K562 (cell line): Measurements from ENCODE around the gene SHTN1. TPM values are rescaled to one million over a fixed set of nuclear protein-coding genes. Genes with fewer than 3 reads are reported as not detected.

Experiments used
- CBFB ChIP-seq: sonication (generic); formaldehyde crosslinking; IDR thresholded peaks from 2 replicates; pipeline ENCODE4 v1.4.0; 2020; ENCODE audit warnings: mild to moderate bottlenecking, missing genetic modification reagents
- ETV6 ChIP-seq, 3 experiments: fragments of 150-350 bp in 1 of 3; sonication (generic) in 1 of 3; formaldehyde crosslinking in 1 of 3; IDR thresholded peaks; 2 replicates each; pipeline versions ENCODE4 v1.6.1 to v1.8.0; 2014 to 2022; ENCODE audit warnings: borderline replicate concordance in 2 of 3, low read depth in 2 of 3, antibody characterized with exemption in 1 of 3, low read length in 1 of 3, mild to moderate bottlenecking in 1 of 3, missing genetic modification reagents in 1 of 3
- HNRNPUL1 ChIP-seq: fragments of 200-400 bp; formaldehyde crosslinking; IDR thresholded peaks from 2 replicates; pipeline ENCODE4 v1.6.1; 2017; ENCODE audit warnings: low read length
- NFATC3 ChIP-seq: fragments of 450-650 bp; IDR thresholded peaks from 2 replicates; pipeline ENCODE4 v1.6.1; 2017; ENCODE audit warnings: mild to moderate bottlenecking
- ZBTB40 ChIP-seq, 2 experiments: fragments of 450-650 bp in 1 of 2; sonication (generic) in 1 of 2; formaldehyde crosslinking in 1 of 2; IDR thresholded peaks; 2 replicates each; pipeline versions ENCODE4 v1.7.1 to v1.9.0; 2016 to 2022; ENCODE audit warnings: inconsistent platforms in 1 of 2, mild to moderate bottlenecking in 1 of 2, missing genetic modification reagents in 1 of 2
- ZNF740 ChIP-seq, 3 experiments: fragments of 200-800 bp in 1 of 3; sonication (Bioruptor generic) in 1 of 3; sonication (generic) in 1 of 3; formaldehyde crosslinking in 1 of 3; IDR thresholded peaks; 2 replicates each; pipeline versions ENCODE4 v1.6.1 to v1.8.0; 2016 to 2022; ENCODE audit warnings: mild to moderate bottlenecking in 2 of 3, missing compliant biosample characterization in 2 of 3, missing genetic modification characterization in 2 of 3, missing genetic modification reagents in 1 of 3
- polyA plus RNA-seq, 8 experiments: library from polyadenylated mRNA; depleted of rRNA in 4 of 8; stranded (reverse) in 5 of 8; unstranded in 3 of 8; fragments of >200 nt; fragmentation: Nextera tagmentation in 2 of 8; fragmentation: Illumina TruSeq in 1 of 8; extraction: Ambion mirVana in 2 of 8; extraction: Trizol in 1 of 8; gene quantifications; 2 replicates each; pipeline versions ENCODE4 v1.2.1 to v1.2.3, GENCODE V29; 2011 to 2014; ENCODE audit warnings: inconsistent platforms in 1 of 8, missing spikeins in 1 of 8
- total RNA-seq, 7 experiments: library from RNA; depleted of rRNA in 6 of 7; stranded (reverse); fragments of >200 nt in 6 of 7; fragmentation: Illumina TruSeq in 2 of 7; extraction: Trizol in 2 of 7; gene quantifications; 2 replicates each; pipeline versions ENCODE4 v1.2.1 to v1.2.3, GENCODE V29; 2011 to 2021; ENCODE audit warnings: low replicate concordance in 1 of 7
- TF ChIP-seq, protein P1 (sequence below): sonication (generic); formaldehyde crosslinking; IDR thresholded peaks from 2 replicates; pipeline ENCODE4 v1.8.0; 2022; ENCODE audit warnings: mild to moderate bottlenecking, missing genetic modification reagents
- TF ChIP-seq, protein P2 (sequence below): fragments of 450-650 bp; IDR thresholded peaks from 2 replicates; pipeline ENCODE4 v1.6.1; 2017; ENCODE audit warnings: antibody characterized with exemption, mild to moderate bottlenecking

SHTN1 gene
- total and polyA plus RNA-seq, 9 of the 15 experiments (the other 6 are each of a cell fraction or from before 2014, with no cell fraction given) = 5.4 to 21.3 (median 13.3) TPM

DNA sequence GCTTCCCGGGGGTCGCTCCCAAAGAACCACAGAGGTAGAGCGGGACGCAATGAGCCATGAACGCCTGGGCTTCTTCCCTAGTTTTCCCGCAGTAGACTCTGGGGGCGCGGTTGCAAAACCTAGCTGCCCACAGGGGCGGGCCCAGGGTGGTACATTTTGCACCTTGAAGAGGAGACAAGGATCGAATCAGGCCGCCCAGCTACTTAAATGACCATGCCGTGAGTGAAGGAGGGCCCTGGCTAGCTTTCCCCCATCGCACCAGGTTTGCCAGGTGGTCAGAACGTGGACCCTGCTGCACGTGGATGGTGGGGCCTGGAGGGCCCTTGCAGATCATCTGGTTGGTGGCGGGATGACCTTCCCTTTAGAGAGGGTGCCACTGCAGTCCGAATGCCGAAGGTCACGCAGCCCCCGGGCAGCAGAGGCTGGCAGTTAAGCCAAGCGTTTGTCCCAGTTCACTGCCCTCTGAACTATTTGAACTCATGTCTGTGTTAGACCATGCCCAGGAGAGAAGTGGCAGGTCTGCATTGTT lies 604 bp upstream of the SHTN1 start (continued):
- no peak for TF ChIP-seq HNRNPUL1
- 0 out of 2 replicates have a peak, but pooled peaks have one; percentile 48 for TF ChIP-seq ZNF740 (CRISPR knock-in tag; IDR thresholded peaks at IDR 0.05)
- TF ChIP-seq ZNF740 (tag; IDR thresholded peaks at IDR 0.05) = no peak
- no peak for TF ChIP-seq ZBTB40 (IDR thresholded peaks at IDR 0.05)
- 0 out of 2 replicates have a peak, but pooled peaks have one; percentile 32 for TF ChIP-seq ZBTB40 (CRISPR knock-in tag; IDR thresholded peaks at IDR 0.05)
- no peak for TF ChIP-seq CBFB (CRISPR knock-in tag)
- TF ChIP-seq, protein P1, sequence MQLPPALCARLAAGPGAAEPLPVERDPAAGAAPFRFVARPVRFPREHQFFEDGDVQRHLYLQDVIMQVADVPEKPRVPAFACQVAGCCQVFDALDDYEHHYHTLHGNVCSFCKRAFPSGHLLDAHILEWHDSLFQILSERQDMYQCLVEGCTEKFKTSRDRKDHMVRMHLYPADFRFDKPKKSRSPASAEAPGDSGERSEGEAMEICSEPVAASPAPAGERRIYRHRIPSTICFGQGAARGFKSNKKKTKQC (CRISPR knock-in tag) = peak; percentile 74
- no peak for TF ChIP-seq ETV6 (IDR thresholded peaks at IDR 0.05; ENCODE audit: borderline replicate concordance in 1 of 2, low read depth in 2 of 2, low read length in 1 of 2)
- peak; percentile 72; the same call in 1 of the 2 replicates for TF ChIP-seq ETV6 (CRISPR knock-in tag; IDR thresholded peaks at IDR 0.05; ENCODE audit: borderline replicate concordance)
- TF ChIP-seq NFATC3 = no peak
- TF ChIP-seq, protein P2, sequence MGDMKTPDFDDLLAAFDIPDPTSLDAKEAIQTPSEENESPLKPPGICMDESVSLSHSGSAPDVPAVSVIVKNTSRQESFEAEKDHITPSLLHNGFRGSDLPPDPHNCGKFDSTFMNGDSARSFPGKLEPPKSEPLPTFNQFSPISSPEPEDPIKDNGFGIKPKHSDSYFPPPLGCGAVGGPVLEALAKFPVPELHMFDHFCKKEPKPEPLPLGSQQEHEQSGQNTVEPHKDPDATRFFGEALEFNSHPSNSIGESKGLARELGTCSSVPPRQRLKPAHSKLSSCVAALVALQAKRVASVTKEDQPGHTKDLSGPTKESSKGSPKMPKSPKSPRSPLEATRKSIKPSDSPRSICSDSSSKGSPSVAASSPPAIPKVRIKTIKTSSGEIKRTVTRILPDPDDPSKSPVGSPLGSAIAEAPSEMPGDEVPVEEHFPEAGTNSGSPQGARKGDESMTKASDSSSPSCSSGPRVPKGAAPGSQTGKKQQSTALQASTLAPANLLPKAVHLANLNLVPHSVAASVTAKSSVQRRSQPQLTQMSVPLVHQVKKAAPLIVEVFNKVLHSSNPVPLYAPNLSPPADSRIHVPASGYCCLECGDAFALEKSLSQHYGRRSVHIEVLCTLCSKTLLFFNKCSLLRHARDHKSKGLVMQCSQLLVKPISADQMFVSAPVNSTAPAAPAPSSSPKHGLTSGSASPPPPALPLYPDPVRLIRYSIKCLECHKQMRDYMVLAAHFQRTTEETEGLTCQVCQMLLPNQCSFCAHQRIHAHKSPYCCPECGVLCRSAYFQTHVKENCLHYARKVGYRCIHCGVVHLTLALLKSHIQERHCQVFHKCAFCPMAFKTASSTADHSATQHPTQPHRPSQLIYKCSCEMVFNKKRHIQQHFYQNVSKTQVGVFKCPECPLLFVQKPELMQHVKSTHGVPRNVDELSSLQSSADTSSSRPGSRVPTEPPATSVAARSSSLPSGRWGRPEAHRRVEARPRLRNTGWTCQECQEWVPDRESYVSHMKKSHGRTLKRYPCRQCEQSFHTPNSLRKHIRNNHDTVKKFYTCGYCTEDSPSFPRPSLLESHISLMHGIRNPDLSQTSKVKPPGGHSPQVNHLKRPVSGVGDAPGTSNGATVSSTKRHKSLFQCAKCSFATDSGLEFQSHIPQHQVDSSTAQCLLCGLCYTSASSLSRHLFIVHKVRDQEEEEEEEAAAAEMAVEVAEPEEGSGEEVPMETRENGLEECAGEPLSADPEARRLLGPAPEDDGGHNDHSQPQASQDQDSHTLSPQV = peak; percentile 40
